GM12873 (cell line): ENCODE measurements around the gene RCVRN.

Experiments
- CTCF ChIP-seq: IDR thresholded peaks from 2 replicates; pipeline ENCODE4 v1.5.1; 2012; ENCODE audit warnings: low read depth, mild to moderate bottlenecking, moderate library complexity, low read length, control low read depth; ENCODE audit not compliant: insufficient read depth; ENCODE audit errors: missing control alignments

Gene RCVRN

DNA sequence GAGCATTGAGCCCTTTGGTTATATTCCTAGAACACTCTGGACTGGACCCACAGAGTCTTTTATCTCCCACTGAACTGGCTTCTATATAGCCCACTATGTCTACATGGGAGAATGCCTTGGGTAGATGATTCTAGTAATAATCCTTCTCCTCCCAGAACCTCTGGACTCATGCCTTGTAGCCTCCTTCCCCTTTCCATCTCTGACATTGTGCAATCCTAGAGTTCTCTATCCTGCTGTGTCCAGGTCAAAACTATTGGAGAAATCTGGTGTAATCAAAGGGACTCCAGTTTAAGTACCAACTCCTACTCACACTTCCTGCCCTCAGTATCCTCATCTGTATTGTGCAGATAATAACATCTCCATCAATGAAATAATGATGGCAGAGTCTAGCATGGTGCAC lies 9.1 kb downstream of the RCVRN start:
- TF ChIP-seq CTCF: no peak

- TF ChIP-seq CTCF: no peak
These were observed 10.8 kb downstream of the RCVRN start for GRCh38 chr17:9894231-9894630.

GRCh38 chr17:9893411-9894012 lies 11.6 kb downstream of the RCVRN start:
- no peak for TF ChIP-seq CTCF

- peak; percentile 87 for TF ChIP-seq CTCF
These were observed 14.9 kb downstream of the RCVRN start for GRCh38 chr17:9890124-9890523.

DNA sequence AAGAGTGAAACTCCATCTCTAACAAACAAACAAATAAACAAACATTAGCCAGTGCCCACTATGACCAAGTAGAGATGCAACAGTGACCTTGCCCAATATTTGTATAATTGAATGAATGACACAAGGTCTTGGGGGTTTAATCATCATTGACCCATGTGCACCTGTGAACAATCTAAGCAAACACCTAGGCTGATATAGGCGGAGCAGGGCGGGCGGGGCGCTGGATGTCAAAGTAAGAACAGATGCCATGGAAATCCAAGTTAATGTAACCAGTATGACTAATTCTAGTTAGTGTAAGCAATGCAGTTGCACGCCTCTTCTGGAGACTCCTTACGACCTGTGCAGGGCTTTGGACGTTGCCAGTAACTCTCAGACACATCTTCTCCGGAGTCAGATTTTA lies 17.6 kb downstream of the RCVRN start:
- TF ChIP-seq CTCF: no peak

GRCh38 chr17:9886141-9886930 lies 18.7 kb downstream of the RCVRN start:
- TF ChIP-seq CTCF: no peak

DNA sequence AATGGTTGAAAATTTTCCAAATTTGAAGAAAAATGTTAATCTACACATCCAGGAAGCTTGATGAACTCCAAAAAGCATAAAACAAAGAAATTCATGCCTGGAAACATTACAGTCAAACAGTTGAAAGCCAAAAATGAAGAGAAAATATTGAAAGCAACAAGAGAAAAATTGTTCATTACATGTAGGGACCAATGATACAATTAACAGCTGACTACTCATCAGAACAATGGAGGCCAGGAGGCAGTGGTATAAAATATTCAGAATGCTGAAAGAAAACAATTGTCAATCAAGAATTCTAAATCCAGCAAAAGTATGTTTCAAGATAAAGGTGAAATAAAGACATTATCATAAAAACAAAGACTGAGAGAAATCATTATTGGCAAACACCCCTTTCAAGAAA lies 21.6 kb downstream of the RCVRN start:
- no peak for TF ChIP-seq CTCF
